ENCODE data around the gene FRMPD1.
A peak's percentile ranks its signal among the peaks of the same experiment; 100 is the strongest.

FRMPD1 gene

GRCh38 chr9:37641331-37641730 is 9.4 kb upstream of the FRMPD1 start:
- no peak for DNase-seq (ENCODE audit: extremely low read depth, insufficient read length)
- no peak overlapping the region for H3K4me3 ChIP-seq (replicated peaks; ENCODE audit: low read depth, low read length)

GRCh38 chr9:37643214-37643613 is 7.5 kb upstream of the FRMPD1 start:
- no peak for TF ChIP-seq CTCF (IDR thresholded peaks at IDR 0.05; ENCODE audit: insufficient read depth, low read length, poor library complexity, severe bottlenecking)
- Histone ChIP-seq H3K4me3 (replicated peaks; ENCODE audit: low read depth, low read length) (no peak overlapping the region), H3K36me3 (ENCODE audit: control insufficient read depth, insufficient read depth, low read length) (no peaks in the 10 kb centered on the region), H3K27me3 (replicated peaks; ENCODE audit: control insufficient read depth, insufficient read depth, low read length) (peaks cover 2% of the 10 kb centered on the region)
- no peak for DNase-seq (ENCODE audit: extremely low read depth, insufficient read length)

More at GRCh38 chr9:37641331-37641730, 9.4 kb upstream of the FRMPD1 start:
- Histone ChIP-seq H3K27me3 (replicated peaks; ENCODE audit: control insufficient read depth, insufficient read depth, low read length) (peaks cover 2% of the 10 kb centered on the region), H3K36me3 (ENCODE audit: control insufficient read depth, insufficient read depth, low read length) (no peaks in the 10 kb centered on the region)
- no peak for TF ChIP-seq CTCF (IDR thresholded peaks at IDR 0.05; ENCODE audit: insufficient read depth, low read length, poor library complexity, severe bottlenecking)

- Histone ChIP-seq H3K4me3 (replicated peaks; ENCODE audit: low read depth, low read length) (no peak overlapping the region), H3K36me3 (ENCODE audit: control insufficient read depth, insufficient read depth, low read length) (no peaks in the 10 kb centered on the region), H3K27me3 (replicated peaks; ENCODE audit: control insufficient read depth, insufficient read depth, low read length) (peaks cover 10% of the 10 kb centered on the region)
- TF ChIP-seq CTCF (IDR thresholded peaks at IDR 0.05; ENCODE audit: insufficient read depth, low read length, poor library complexity, severe bottlenecking), result no peak
- no peak for DNase-seq (ENCODE audit: extremely low read depth, insufficient read length)
Measured at GRCh38 chr9:37645903-37646506, 4.7 kb upstream of the FRMPD1 start.

- Histone ChIP-seq H3K27me3 (replicated peaks; ENCODE audit: control insufficient read depth, insufficient read depth, low read length) (peaks cover 14% of the 10 kb centered on the region), H3K4me3 (replicated peaks; ENCODE audit: low read depth, low read length) (peak overlapping the region; percentile 12; the same call in 1 of the 2 replicates), H3K36me3 (ENCODE audit: control insufficient read depth, insufficient read depth, low read length) (no peaks in the 10 kb centered on the region)
- TF ChIP-seq CTCF (IDR thresholded peaks at IDR 0.05; ENCODE audit: insufficient read depth, low read length, poor library complexity, severe bottlenecking), result no peak
- DNase-seq (ENCODE audit: extremely low read depth, insufficient read length), result no peak
Measured at GRCh38 chr9:37650299-37650872, 368 bp upstream of the FRMPD1 start.

GRCh38 chr9:37652261-37652660 is 1.5 kb downstream of the FRMPD1 start:
- no peak overlapping the region for H3K4me3 ChIP-seq (replicated peaks; ENCODE audit: low read depth, low read length)
- H3K36me3 ChIP-seq (ENCODE audit: control insufficient read depth, insufficient read depth, low read length), result no peaks in the 10 kb centered on the region
- TF ChIP-seq CTCF (IDR thresholded peaks at IDR 0.05; ENCODE audit: insufficient read depth, low read length, poor library complexity, severe bottlenecking), result no peak
- no peak for DNase-seq (ENCODE audit: extremely low read depth, insufficient read length)
- H3K27me3 ChIP-seq (replicated peaks; ENCODE audit: control insufficient read depth, insufficient read depth, low read length), result peaks cover 12% of the 10 kb centered on the region
